NCI-H446 treated with DMSO at 0.1 percent for 48 hours (cell line): Measurements from ENCODE around the gene FES.
"Not testable (repeated sequence)": the region's sequence is repeated elsewhere in the genome, so short reads cannot be mapped to it uniquely, and the experiment has no call there.

ENCODE experiments used
- DNase-seq: peaks from one replicate; lab custom pipeline; 2025; lab: John Stamatoyannopoulos, UW

Gene FES

DNA sequence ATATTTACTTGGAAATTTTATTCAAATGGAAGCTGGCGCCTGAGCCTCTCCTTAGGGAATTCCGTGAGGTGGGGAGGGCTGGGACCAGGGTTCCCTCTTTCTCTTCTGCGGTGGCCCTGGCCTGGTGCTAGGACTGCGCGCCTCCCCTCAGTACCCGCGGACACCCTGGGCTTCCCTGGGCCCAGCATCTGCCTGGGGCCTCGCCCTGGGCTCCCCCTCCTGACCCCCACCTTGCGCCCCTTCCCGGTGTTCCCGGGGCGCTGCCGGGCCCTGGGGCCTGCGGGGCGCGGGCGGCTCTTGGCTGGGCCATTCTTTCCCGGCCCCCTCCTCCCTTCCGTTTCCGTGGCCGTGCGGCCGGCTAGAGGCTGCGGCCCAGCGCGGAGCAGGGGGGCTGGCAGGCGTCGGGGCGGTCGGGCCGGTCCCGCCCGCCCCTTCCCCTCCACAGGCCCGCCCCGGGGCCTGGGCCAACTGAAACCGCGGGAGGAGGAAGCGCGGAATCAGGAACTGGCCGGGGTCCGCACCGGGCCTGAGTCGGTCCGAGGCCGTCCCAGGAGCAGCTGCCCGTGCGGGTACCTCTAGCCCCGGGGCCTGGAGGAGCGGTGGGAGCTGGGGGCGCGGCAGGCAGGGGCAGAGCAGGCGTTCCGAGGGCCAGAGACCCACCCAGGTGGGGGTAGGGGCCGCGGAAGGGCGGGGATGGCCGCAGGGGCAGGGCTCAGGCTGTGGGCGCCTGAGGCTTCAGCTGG lies at the start of gene FES:
Gene FES (plus strand): TSS at position 529 of the 743 bp plus-strand sequence. CDS start 542 bp downstream, outside the sequence.
- no peak for DNase-seq

- DNase-seq = no peak
Observed at GRCh38 chr15:90834626-90835025, 49.7 kb upstream of the FES start.

DNA sequence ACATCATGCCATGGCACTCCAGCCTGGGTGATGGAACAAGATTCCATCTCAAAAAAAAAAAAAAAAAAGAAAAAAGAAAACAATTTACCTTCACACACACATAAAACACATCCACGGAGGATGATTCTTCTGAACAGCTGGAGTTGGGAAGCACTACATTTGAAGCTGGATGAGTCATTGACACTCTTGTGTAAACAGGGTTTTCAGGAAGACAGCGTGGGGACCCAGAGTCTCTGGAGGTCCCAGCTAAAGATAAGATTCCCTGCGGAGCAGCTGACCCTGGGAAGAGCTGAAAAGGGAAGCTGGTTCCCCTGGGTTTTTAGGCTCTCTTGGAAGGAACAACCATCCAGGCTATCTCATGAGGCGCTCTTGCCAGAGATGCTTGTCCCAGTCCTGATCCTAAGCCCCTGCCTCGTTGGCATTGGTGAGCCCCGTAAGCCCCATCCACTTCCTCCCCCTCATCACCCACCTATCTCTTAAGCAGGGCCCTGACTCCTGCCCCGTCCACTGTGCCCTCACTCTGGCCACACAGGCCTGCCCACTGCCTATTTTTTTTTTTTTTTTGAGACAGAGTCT lies 47.9 kb upstream of the FES start:
- DNase-seq = no peak

DNA sequence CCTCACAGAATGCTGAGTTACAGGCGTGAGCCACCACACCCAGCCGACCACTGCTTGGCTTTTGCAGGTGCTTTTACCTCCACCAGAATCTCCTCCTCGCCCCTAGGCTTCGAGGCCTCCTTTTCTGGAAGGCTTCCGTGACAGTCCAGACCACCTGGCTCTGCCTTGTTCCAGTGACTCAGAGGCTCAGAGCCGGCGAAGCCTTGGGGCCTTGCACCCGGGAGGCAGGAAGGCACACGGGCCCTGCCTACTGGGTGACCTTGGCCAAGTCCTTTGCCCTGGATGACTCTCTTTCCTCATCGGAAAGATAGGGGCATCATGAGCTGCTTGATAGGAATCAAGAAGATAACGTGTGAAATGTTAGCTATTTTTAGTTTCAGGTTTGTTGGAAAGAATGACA lies 47.2 kb upstream of the FES start:
- no peak for DNase-seq

DNA sequence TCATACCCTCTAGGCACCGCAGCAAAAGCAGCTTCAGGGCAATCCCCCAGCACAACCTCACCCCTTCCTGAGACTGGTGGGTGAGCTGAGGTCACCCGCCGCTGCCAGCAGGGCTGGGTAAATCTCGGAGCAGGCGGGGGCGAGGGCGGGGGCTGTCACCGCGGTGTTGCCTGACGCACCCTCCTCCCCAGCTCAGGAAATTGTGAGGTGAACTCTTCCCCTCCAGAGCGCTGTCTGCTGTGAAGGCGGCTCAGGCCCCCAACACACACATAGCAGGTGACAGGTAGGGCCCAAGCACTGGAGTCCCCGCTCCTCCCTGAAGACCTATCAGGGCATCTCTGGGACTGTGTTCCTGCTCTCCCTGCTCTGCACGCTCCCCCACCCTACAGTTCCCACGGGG lies 46.2 kb upstream of the FES start:
- DNase-seq = no peak

GRCh38 chr15:90838544-90838943 lies 45.8 kb upstream of the FES start:
- no peak for DNase-seq

DNA sequence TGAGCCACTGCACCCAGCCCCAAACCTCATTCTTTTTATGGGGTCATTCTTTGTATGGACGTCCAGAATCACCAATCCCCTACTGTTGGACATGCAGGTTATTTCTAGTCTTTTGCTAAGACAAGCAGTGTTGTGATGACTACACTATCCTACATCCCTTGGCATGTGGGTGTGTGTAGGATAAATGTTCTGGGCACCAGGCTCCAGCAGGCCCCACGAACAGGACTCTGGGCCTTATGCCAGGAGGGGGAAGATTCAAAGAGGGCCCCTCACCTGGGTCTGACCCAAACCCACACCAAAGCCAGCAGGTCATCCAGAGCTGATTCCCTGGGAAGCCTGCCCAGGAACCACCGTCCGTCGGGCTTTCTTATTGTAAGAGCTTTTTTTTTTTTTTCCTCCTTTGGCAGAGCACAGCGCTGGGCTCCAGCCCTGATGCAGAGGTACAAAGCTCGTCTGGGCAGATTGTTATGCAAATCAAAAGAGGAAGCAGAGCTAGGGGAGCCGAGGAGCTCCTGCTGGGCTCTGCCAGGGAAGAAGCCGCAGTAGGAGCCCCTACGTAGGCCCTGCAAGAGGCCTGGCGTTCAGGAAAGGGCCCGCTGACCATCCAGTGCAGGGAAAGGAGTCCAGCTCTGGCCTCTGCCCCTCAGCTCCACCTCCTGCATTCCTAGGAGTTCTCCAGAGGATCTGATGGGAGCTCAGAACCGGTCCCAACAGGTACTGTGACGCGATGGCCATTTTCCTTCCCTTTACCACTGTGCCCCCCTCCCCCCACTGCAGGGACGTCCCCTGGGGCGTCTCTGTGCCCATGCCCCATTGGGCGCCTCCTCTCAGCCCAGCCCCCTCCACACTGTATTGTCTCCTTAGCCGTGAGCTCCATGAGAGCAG lies 44.9 kb upstream of the FES start:
- no peak for DNase-seq

DNA sequence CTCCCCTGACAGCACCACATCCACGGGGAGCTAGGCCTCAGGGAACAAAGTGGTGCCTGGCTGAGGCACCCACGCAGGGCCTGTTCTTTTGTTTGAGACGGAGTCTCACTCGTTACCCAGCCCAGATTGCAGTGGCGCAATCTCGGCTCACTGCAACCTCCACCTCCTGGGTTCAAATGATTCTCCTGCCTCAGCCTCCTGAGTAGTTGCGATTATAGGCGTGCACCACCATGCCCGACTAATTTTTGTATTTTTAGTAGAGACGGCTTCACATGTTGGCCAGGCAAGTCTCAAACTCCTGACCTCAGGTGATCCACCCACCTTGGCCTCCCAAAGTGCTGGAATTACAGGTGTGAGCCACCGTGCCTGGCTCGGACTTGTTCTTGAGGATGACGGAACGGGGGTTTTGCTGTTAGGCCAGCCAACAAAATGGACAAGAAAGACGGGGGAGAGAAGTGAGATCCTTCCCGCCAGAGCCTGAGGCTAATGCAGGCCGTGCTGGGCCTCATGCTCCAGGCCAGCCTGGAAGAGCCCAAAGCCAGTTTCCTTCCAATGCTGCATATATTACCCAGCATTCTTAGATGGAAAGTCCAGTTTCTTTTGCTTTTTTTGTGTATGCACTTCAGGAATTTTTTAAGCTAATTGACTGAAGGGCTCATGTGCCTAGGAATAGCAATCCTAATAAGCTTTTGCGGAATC lies 44.0 kb upstream of the FES start:
- DNase-seq = no peak

DNA sequence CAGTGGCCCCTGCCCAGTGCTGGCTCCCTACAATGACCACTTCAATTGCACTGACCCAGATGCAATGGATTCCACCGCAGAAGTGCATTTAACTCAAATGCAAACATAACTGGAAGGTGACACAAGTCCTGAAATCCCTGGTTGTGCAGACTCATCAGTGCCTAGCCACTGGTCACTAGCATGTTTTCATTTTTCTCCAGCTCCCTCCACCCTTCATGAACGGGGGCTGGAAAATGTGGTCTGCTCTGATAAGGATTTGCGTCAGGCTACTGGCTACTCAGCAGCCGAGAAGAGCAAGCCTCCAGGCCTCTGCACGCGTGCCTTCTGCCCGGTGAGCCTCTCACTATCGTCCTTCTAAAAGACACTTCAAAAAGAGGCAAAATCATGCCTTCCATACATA lies 43.4 kb upstream of the FES start:
- DNase-seq = no peak

GRCh38 chr15:90844696-90845095 lies 39.6 kb upstream of the FES start:
- DNase-seq = no peak

DNA sequence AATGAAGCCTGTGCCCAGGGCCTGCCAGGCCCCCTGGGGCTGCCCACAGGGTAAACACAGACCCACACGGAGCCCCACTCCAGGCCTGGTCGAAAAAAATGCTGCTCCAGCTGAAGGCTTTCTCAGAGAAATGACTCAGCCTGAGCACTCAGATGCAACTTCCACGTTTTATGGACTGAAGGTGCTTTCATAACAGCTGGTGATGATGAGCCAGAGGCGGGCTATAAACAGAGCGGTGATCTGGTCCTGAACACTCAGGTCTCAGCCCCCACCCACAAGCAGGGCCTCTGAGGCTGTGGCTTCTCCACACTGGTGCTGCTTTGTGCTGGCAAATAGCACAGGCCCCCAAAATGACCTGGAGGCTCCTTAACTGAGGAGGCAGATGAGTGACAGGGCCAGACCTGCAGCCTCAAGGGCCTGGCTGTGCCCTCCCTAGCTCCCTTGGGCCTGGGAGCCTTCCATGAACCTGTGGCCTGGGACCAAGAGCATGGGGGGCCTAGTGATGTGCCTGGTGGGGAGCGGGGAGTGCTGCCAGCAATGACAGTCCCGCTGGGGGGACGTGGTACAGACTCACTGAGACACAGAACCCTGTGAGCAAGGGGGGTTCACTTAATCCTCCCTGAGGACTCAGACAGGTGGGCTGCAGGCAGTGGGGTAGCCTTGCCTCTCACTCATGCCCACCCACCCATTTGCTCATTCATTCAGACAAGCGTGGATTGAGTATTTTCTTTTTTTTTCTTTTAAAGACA lies 38.9 kb upstream of the FES start:
- DNase-seq = peak; percentile 8

GRCh38 chr15:90849424-90849823 lies 34.9 kb upstream of the FES start:
- not testable (repeated sequence) for DNase-seq

DNA sequence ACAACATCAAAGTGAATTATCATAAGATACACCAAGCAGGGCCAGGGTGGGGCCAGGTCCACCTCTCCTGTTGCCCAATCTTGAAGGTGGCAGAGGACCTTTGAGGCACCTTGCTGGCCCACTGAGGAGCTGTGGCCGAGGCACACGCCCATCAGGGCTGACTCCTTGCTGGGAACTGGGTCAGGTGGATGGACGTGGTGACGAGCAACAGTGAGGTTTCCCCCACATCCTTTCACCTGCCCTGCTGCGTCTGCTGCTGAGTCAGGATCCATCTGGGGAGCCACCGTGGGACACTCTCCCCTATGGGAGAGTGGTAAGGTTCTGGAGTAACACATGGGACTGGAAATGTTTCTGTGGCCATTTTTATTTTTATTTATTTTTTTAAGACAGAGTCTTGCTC lies 33.2 kb upstream of the FES start:
- DNase-seq = no peak

DNA sequence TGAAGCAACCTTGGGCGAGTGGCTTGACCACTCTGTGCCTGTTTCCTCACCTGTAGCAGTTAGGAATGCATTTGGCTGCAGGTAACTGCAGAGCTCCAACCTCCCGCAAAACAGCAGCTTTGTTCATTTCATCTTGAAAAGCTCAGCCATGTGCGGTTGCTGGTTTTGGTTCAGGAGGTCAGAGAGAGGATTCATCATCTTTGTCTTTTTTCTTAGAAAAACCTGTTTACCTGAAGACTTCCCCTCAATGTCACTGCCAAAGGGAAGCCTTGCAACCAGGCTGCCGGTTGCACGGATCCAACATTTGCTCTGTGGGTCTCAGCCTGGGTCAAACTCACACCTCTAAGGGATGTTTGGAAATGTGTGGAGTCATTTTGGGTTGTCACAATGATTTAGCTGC lies 32.4 kb upstream of the FES start:
- no peak for DNase-seq

- no peak for DNase-seq
Observed at GRCh38 chr15:90855139-90855538, 29.2 kb upstream of the FES start.

DNA sequence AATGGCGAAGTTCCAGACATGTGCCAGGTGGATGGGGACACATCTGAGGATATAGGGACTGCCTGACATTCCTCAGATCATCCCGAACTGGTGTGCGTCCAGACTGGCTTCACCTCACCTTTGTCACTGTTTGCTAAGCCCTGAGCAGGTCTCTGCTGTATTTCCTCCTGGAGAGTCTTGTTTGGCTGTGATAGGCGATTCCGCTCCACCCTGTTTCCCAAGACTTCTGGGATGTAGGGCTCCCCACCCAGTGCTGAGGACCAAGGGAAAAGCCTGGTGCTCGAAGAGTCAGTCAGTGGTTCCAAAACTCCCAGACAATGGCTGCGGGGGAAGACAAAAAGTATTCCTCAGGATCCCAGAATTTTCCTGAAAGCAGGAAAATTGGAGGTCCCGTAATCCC lies 27.0 kb upstream of the FES start:
- DNase-seq = no peak

- no peak for DNase-seq
Observed at GRCh38 chr15:90857883-90858443, 26.3 kb upstream of the FES start.

- DNase-seq = no peak
Observed at GRCh38 chr15:90859234-90860131, 24.8 kb upstream of the FES start.

- DNase-seq = no peak
Observed at GRCh38 chr15:90860450-90860849, 23.9 kb upstream of the FES start.
